RWPE1 (cell line): Measurements from ENCODE around the gene ADGRV1.

Experiments
- CTCF ChIA-PET: fragments of 350-600 bp; sonication (Branson Sonifier 250); formaldehyde crosslinking; extraction: SDS; loops from one replicate; lab custom pipeline; 2021; lab: Yijun Ruan, JAX
- POLR2A ChIA-PET: fragments of 400-600 bp; formaldehyde crosslinking; extraction: SDS; loops from one replicate; lab custom pipeline; 2020; ENCODE audit warnings: antibody characterized with exemption; ENCODE audit not compliant: low non-redundant PET; lab: Yijun Ruan, JAX
- DNase-seq: peaks from one replicate; pipeline ENCODE4 v3.0.0; 2012; ENCODE audit warnings: low spot score
- H3K27ac ChIP-seq: fragments of 450-650 bp; 2 replicates; pipeline ENCODE4 v1.5.1; 2017
- CTCF ChIP-seq: fragments of 450-650 bp; conservative IDR thresholded peaks from 2 replicates; pipeline ENCODE4 v1.5.1; 2017; ENCODE audit warnings: low read depth, mild to moderate bottlenecking

The ADGRV1 gene

GRCh38 chr5:90555666-90556065, 2.9 kb upstream of the ADGRV1 start:
- CTCF ChIA-PET: no interaction called here
- TF ChIP-seq CTCF: no peak
- POLR2A ChIA-PET: no interaction called here
- H3K27ac ChIP-seq: no peak overlapping the region
- no peak for DNase-seq

DNA sequence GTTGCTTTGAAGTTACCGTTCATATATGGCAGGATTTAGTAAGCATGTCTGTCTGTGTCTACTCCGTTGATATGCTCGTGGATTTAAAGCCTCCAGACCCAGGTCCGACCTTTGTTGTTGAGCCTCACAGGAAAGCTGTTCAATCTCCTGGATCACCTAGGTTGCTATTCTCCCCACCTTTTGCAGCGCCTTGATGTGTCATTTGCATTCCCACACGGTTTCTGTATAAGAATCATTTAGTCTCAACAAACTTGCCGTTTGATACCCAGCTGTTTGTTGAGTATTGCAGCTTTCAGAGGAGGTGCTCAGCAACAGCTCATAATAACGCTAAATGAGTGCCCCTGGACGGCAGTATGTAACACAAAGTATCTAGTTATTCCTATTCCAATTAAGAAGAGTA, 1.2 kb upstream of the ADGRV1 start:
- no peak for DNase-seq
- H3K27ac ChIP-seq: no peak overlapping the region
- ChIA-PET CTCF (no interaction called here), POLR2A (no interaction called here)
- no peak for TF ChIP-seq CTCF

DNA sequence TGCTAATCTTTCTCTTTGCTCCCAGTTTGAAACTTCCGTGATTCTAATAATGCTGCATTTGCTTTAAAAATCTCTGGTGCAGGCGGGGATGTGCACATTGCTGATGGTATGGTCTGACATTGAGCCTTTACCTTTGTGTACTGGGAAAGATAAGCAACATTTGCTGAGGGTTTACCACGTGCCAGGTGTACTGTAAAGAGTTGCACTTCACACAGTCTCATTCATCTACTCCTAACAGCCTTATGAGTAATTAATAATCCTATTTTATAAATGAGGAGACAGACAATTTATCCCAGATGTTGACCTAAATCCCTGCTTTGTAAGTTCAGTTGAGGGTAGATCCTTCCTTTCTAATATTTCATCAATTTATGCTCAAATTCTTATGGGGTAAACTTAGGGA, 726 bp upstream of the ADGRV1 start:
- POLR2A ChIA-PET: no interaction called here
- CTCF ChIA-PET: no interaction called here
- no peak overlapping the region for H3K27ac ChIP-seq
- TF ChIP-seq CTCF: no peak
- no peak for DNase-seq

DNA sequence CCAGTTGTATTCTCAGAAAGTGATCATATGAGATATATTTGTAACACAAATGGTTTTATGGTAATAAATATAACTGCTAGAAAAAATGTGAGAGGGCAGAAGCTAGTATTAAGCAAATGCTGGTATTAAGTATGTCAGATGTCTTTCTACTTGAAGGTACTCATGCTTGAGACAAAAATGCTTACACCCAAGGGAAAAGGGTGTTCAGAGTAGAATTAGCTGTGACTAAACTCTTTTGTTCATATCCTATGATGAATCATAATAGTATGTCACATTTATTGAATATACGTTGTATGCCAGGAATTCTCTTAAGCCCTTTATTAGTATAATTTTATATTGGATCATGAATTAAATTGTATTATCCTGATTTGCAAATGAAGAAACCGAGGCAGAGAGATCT, 2.2 kb downstream of the ADGRV1 start:
- H3K27ac ChIP-seq: no peak overlapping the region
- ChIA-PET POLR2A (no interaction called here), CTCF (no interaction called here)
- DNase-seq: no peak
- TF ChIP-seq CTCF: no peak

- no peak for DNase-seq
- ChIA-PET CTCF (interaction anchor here (0.7 kb wide), 1 partner anchor 1290 kb away, joined by 3 read pairs; no protein-coding TSS in a partner anchor), POLR2A (no interaction called here)
- no peak for TF ChIP-seq CTCF
- no peak overlapping the region for H3K27ac ChIP-seq
These were observed 3.2 kb downstream of the ADGRV1 start for GRCh38 chr5:90561766-90562165.

DNA sequence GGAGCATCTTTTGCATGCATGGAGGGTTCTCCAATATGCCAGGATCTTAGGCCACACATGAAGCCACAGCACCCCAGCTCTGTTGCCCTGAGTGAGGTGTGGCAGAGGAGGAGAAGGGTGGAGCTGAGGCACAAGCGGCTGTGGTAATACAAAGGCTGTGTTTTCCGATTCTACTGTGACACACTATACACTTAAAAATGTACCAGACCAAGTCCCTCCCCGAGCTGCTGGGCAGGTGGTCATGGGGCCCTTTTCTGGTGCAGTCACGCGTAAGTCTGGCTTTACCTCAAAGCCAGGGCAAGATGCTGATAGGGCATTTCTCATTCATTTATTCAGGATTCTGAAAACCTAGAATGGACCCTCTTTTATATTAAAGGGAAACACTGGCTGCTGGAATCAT, 3.7 kb downstream of the ADGRV1 start:
- ChIA-PET POLR2A (no interaction called here), CTCF (interaction anchor here (0.7 kb wide), 1 partner anchor 1291 kb away, joined by 3 read pairs; no protein-coding TSS in a partner anchor)
- DNase-seq: no peak
- H3K27ac ChIP-seq: no peak overlapping the region
- TF ChIP-seq CTCF: no peak

DNA sequence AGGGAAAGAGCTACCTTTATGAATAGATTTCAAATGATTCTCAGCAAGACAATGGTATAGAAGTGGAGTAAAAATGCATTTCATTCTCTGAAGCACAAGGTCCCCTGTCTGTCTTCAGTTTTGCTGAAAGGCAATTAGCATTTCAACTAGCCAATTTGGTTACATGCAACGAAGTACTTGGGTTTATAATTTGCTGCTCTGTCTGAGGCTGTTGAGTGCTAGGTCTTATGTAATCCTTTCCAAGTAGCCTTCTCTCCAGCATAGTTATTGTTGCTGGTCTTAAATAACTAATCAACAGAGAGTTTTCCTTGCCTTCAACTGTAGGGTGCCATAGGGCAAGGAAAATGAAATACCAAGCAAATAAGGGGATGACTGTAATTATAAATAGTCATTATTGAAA, 4.5 kb downstream of the ADGRV1 start:
- no peak overlapping the region for H3K27ac ChIP-seq
- ChIA-PET POLR2A (no interaction called here), CTCF (no interaction called here)
- no peak for TF ChIP-seq CTCF
- DNase-seq: no peak
